Measurements from ENCODE around the gene KCTD5. TPM values are rescaled to one million over a fixed set of nuclear protein-coding genes. Genes with fewer than 3 reads are reported as not detected.
"Not testable (repeated sequence)": the region's sequence is repeated elsewhere in the genome, so short reads cannot be mapped to it uniquely, and the experiment has no call there.

Gene KCTD5
- total RNA-seq, 2 experiments from 2014 or later: 34.2 to 41.7 TPM

DNA sequence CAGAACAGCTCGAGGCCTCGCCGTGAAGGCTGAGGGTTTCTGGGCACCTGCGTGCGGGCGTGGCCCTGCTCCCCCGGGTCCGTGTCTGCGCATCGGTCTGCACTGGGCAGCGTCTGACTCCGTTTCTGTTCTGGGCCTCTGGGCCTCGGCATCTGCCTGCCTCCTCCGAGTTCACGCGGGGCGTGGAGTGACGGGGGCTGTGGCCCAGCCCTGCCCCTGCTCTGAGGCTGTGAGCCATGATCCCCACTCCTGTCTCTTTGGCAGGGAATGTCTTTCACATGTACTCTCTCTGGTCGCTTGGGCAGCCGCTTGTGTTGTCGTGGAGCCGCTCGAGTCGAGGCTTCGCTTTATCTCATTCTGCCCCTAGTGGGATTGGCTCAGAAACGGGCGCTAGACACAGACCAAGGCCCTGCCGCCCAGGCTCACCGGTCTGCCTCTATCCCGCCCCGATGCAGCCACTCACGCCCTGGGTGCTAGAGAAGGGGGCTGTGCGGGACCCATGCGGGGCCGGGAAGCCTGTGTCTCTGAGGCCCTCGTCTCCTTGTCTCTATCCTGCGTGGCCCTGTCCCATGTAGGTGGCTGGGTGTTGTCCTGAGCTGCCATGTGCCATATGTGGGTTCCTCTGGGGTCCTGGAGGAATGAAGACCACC lies 14.4 kb downstream of the KCTD5 start:
- H3K4me3 Mint-ChIP-seq; ATAC-seq; CTCF ChIA-PET; DNase-seq; H3K9me3 Mint-ChIP-seq (ENCODE audit: low read depth); H3K27me3 Mint-ChIP-seq; H3K4me1 Mint-ChIP-seq; H3K27ac Mint-ChIP-seq; H3K36me3 Mint-ChIP-seq: not testable (repeated sequence)

GRCh38 chr16:2697401-2697948 lies 15.2 kb downstream of the KCTD5 start:
- no peaks in the 10 kb centered on the region for H3K27me3 Mint-ChIP-seq

DNA sequence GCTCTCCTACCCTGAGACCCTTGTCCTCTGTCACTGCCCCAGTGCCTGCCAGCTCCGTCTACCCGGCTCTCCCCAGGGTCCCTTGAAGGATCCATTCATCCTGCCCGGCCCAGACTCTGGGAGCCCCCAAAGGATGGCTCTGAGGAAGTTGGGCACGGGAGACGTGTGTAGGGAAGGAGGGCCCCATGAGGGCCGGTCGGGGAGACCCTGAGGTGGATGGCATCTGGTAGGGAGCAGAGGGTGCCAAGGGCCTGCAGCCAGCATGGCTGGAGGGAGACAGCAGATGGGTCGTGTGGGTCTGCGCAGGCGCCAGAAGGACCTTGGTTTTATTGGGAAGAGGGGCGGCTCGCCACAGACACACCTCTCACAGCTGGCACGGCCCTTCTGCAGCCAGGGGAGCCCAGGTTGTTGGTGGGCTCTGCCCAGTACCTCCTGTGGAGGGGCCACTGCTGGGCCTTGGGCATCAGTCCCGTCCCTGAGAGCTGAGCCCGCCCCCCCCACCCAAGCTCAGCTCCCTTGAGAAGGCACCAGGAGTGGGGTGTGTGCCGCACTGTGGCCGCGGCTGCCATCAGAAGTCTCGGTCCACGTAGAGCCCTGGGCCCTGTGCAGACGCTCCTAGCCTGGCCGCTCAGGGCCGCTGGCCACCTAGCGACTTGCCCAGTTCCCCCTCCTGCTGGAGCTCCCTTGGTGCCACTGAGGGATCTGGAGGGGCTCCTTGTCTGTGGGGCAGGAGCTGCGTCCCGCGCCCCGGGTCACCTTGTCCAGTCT lies 16.0 kb downstream of the KCTD5 start:
- H3K27me3 Mint-ChIP-seq: no peaks in the 10 kb centered on the region
- peak overlapping the region; percentile 30 for H3K27ac Mint-ChIP-seq
- no peaks in the 10 kb centered on the region for H3K9me3 Mint-ChIP-seq (ENCODE audit: low read depth)
- DNase-seq (no peak), ATAC-seq (no peak)
- H3K4me1 Mint-ChIP-seq: no peaks in the 10 kb centered on the region
- H3K4me3 Mint-ChIP-seq: no peak overlapping the region
- peaks cover 3% of the 10 kb centered on the region for H3K36me3 Mint-ChIP-seq
- CTCF ChIA-PET: no interaction called here

More at GRCh38 chr16:2697401-2697948, 15.2 kb downstream of the KCTD5 start:
- Mint-ChIP-seq H3K9me3 (ENCODE audit: low read depth) (no peaks in the 10 kb centered on the region), H3K27ac (no peak overlapping the region), H3K4me3 (no peak overlapping the region), H3K4me1 (no peaks in the 10 kb centered on the region), H3K36me3 (peaks cover 3% of the 10 kb centered on the region)
- ATAC-seq (no peak), DNase-seq (no peak)
- CTCF ChIA-PET: no interaction called here

DNA sequence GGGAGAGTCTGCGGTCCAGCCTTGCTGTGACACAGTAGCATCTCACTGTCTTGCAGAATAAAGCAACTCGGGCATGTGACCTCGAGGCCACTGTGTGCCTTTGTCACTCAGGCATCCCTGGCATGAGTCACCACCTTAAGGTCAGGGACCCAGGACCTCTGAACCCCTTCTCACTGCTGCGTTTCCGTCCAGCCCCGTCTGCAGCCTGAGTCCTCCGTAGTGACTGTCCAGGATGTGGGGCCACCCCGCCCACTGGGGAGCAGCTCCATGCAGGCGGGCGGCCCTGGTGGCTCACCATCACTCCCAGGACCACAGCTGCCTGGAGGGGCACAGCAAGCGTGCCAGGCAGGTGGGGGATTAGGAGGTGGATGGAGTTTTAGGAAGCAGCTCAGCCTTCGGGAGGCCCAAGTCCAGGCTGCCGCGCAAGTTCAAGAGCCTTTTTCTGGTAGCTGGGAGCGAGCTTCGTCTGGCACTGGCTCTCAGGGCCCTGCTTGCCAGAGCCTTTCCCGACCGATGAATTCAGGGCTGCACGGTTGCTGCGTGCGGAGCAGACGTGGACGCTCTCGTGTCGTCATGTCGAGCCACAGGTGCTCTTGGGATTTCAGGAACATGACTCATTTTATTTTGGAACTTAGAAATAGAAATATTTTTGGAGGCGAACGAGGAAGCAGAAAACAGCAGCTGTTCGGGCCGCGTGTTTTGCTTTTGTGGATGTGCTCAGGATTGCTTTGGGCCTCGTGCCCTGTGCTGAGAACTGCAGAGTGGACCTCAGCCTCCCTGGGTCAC lies 16.8 kb downstream of the KCTD5 start:
- Mint-ChIP-seq H3K27me3 (no peaks in the 10 kb centered on the region), H3K4me1 (no peaks in the 10 kb centered on the region), H3K27ac (no peak overlapping the region), H3K36me3 (peaks cover 1% of the 10 kb centered on the region), H3K4me3 (no peak overlapping the region), H3K9me3 (ENCODE audit: low read depth) (no peaks in the 10 kb centered on the region)
- CTCF ChIA-PET: no interaction called here
- DNase-seq (no peak), ATAC-seq (no peak)

- Mint-ChIP-seq H3K4me1 (no peaks in the 10 kb centered on the region), H3K27ac (no peak overlapping the region), H3K9me3 (ENCODE audit: low read depth) (no peaks in the 10 kb centered on the region), H3K36me3 (peaks cover 1% of the 10 kb centered on the region), H3K4me3 (no peak overlapping the region), H3K27me3 (no peaks in the 10 kb centered on the region)
- DNase-seq (no peak), ATAC-seq (no peak)
- CTCF ChIA-PET: no interaction called here
These were observed 17.7 kb downstream of the KCTD5 start for GRCh38 chr16:2699791-2700600.

DNA sequence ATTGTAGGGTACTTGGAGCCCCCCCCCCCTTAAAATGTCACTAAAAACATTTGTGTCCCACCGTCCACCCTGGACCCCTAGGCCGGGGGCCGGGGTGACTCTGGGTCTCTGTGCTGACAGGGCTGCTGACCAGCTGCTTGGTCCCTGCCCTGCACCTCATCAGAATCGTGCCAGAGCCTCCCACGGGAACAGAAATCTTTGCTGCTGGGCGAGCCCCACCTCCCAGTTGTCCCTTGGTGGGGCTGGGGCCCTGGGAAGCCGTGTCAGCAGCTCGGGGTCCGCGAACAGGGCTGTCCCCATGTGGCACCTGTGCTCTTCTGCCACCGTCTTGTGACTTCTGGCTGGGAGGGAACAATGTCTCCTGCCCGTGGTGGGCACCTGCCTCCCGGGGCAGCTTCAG lies 18.5 kb downstream of the KCTD5 start:
- CTCF ChIA-PET: no interaction called here
- Mint-ChIP-seq H3K36me3 (peaks cover 3% of the 10 kb centered on the region), H3K9me3 (ENCODE audit: low read depth) (no peaks in the 10 kb centered on the region), H3K4me3 (no peak overlapping the region), H3K4me1 (no peaks in the 10 kb centered on the region), H3K27me3 (no peaks in the 10 kb centered on the region), H3K27ac (no peak overlapping the region)
- ATAC-seq (no peak), DNase-seq (no peak)

DNA sequence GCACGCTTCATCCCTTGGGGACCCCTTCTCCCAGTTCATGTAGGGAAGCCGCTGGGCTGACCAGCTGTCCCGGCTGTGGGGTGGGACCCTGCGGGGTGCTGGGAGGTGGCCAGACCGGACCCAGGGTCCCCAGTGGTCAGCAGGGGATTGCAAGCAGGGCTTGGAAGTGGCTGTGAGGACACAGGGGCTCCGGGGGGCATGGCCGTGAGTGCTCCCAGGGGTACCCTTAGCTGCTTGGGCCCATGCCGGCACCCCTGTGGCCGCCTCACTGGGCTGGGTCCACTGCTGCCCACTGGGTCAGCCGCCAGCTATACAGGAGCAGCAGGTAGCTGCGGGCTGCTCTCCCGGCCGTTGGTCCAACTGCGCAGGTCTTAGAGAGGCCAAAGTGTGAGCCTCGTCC lies 18.9 kb downstream of the KCTD5 start:
- no peaks in the 10 kb centered on the region for H3K27me3 Mint-ChIP-seq
- no peak for ATAC-seq
- no peaks in the 10 kb centered on the region for H3K4me1 Mint-ChIP-seq
- no peak for DNase-seq
- CTCF ChIA-PET: no interaction called here
- peaks cover 3% of the 10 kb centered on the region for H3K36me3 Mint-ChIP-seq
- H3K4me3 Mint-ChIP-seq: no peak overlapping the region
- H3K9me3 Mint-ChIP-seq (ENCODE audit: low read depth): no peaks in the 10 kb centered on the region
- H3K27ac Mint-ChIP-seq: no peak overlapping the region

DNA sequence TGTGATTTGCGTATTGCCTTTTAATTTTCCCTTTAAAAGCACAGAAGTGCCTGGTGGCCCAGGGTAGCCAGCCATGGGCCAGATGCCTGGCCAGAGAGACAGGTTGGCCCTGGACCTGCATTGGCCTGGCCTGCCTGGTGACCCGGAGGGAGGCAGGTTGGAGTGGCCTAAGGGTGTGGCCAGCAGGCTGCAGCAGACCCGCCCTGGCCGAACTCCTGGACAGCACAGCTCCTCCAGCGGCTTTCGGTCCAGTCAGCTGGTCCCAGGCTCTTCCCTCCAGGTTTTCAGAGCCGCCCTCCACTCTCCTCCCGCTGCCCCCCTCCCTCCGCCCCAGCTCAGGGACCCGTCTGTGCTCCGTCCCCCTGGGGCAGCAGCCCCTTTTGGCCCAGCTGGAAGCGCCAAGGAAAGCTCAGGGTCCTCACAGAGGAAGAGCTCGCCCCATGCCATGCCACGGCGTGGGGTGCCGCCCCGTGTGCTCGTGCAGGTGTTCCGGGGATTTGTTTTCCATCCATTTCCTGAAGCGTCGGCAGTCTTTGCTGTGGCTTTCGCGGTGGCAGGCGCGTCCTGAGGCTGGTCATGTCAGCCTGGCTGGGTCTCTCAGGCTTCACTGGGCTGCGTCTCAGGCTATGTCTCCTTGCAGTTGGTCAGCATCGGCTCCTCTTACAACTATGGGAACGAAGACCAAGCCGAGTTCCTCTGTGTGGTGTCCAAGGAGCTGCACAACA lies 19.6 kb downstream of the KCTD5 start:
- Mint-ChIP-seq H3K27me3 (no peaks in the 10 kb centered on the region), H3K9me3 (ENCODE audit: low read depth) (no peaks in the 10 kb centered on the region)

GRCh38 chr16:2702438-2702825 lies 20.1 kb downstream of the KCTD5 start:
- Mint-ChIP-seq H3K9me3 (ENCODE audit: low read depth) (no peaks in the 10 kb centered on the region), H3K4me1 (no peaks in the 10 kb centered on the region), H3K27me3 (no peaks in the 10 kb centered on the region), H3K4me3 (no peak overlapping the region), H3K36me3 (peaks cover 7% of the 10 kb centered on the region), H3K27ac (no peak overlapping the region)
- DNase-seq: no peak
- ATAC-seq: no peak
- CTCF ChIA-PET: no interaction called here

More for the DNA sequence above, 19.6 kb downstream of the KCTD5 start:
- Mint-ChIP-seq H3K27ac (no peak overlapping the region), H3K36me3 (peaks cover 3% of the 10 kb centered on the region), H3K4me3 (no peak overlapping the region), H3K4me1 (no peaks in the 10 kb centered on the region)
- ATAC-seq: no peak
- CTCF ChIA-PET: no interaction called here
- no peak for DNase-seq

- Mint-ChIP-seq H3K36me3 (peaks cover 7% of the 10 kb centered on the region), H3K9me3 (ENCODE audit: low read depth) (no peaks in the 10 kb centered on the region), H3K27me3 (no peaks in the 10 kb centered on the region), H3K4me1 (no peaks in the 10 kb centered on the region), H3K4me3 (no peak overlapping the region), H3K27ac (no peak overlapping the region)
- ATAC-seq (no peak), DNase-seq (no peak)
- CTCF ChIA-PET: interaction anchor here (1.1 to 1.2 kb wide), 2 partner anchors 16 to 19 kb away, joined by 3 read pairs; no protein-coding TSS in a partner anchor
These were observed 20.8 kb downstream of the KCTD5 start for GRCh38 chr16:2702871-2703745.

- CTCF ChIA-PET: interaction anchor here (1.1 to 1.2 kb wide), 2 partner anchors 17 to 18 kb away, joined by 3 read pairs; no protein-coding TSS in a partner anchor
- no peaks in the 10 kb centered on the region for H3K4me1 Mint-ChIP-seq
These were observed 22.1 kb downstream of the KCTD5 start for GRCh38 chr16:2704166-2704982.

More at GRCh38 chr16:2704166-2704982, 22.1 kb downstream of the KCTD5 start:
- Mint-ChIP-seq H3K36me3 (peaks cover 8% of the 10 kb centered on the region), H3K27me3 (no peaks in the 10 kb centered on the region), H3K27ac (no peak overlapping the region), H3K9me3 (ENCODE audit: low read depth) (no peaks in the 10 kb centered on the region), H3K4me3 (no peak overlapping the region)
- ATAC-seq: no peak
- DNase-seq: no peak
